AG09319 (cell line): ENCODE measurements around the gene LRRC36.

ENCODE experiments used
- DNase-seq: peaks from one replicate; pipeline ENCODE4 v3.0.0-alpha.2; 2010; ENCODE audit warnings: low read depth; ENCODE audit errors: extremely low read depth
- CTCF ChIP-seq: IDR thresholded peaks from 2 replicates; pipeline ENCODE4 v1.5.1; 2011; ENCODE audit warnings: low read depth, mild to moderate bottlenecking, inconsistent platforms, low read length, moderate library complexity

The LRRC36 gene

GRCh38 chr16:67415872-67416793 is 89.5 kb downstream of the LRRC36 start, which contains the start of gene ZDHHC1:
TSS of gene ZDHHC1 (minus strand) at chr16:67416477. CDS start at chr16:67407775, 8,702 bp downstream.
- DNase-seq = no peak
- TF ChIP-seq CTCF = peak; percentile 30

- TF ChIP-seq CTCF = no peak
- DNase-seq = no peak
Measured at GRCh38 chr16:67417333-67418061, 90.9 kb downstream of the LRRC36 start.

GRCh38 chr16:67419502-67419901 is 92.9 kb downstream of the LRRC36 start:
- DNase-seq = no peak

GRCh38 chr16:67419931-67420330 is 93.3 kb downstream of the LRRC36 start:
- TF ChIP-seq CTCF = no peak; the same call in none of the 2 replicates
- no peak for DNase-seq

More at GRCh38 chr16:67419502-67419901, 92.9 kb downstream of the LRRC36 start:
- no peak for TF ChIP-seq CTCF

- DNase-seq = no peak
- TF ChIP-seq CTCF = no peak
Measured at GRCh38 chr16:67421030-67421429, 94.4 kb downstream of the LRRC36 start.

- no peak for TF ChIP-seq CTCF
- no peak for DNase-seq
Measured at GRCh38 chr16:67423015-67423414, 96.4 kb downstream of the LRRC36 start.

- no peak for DNase-seq
- TF ChIP-seq CTCF = no peak
Measured at GRCh38 chr16:67423611-67424260, 97.1 kb downstream of the LRRC36 start.
